ENCODE results near the gene TRIP11.

Gene TRIP11

GRCh38 chr14:92012121-92012748, 27.6 kb downstream of the TRIP11 start:
- no peak overlapping the region for H3K9ac ChIP-seq
- H4K20me1 ChIP-seq = peaks cover 17% of the 10 kb centered on the region; the same call in 1 of the 2 replicates
- peaks cover 93% of the 10 kb centered on the region for H3K36me3 ChIP-seq
- H3K27ac ChIP-seq = no peak overlapping the region
- no peaks in the 10 kb centered on the region for H3K9me3 ChIP-seq
- H3K27me3 ChIP-seq = no peaks in the 10 kb centered on the region
- H3K4me2 ChIP-seq = no peak overlapping the region
- H3K4me1 ChIP-seq = no peaks in the 10 kb centered on the region
- TF ChIP-seq Cebpa-rat (IDR thresholded peaks at IDR 0.05) = no peak
- no peak overlapping the region for H3K4me3 ChIP-seq

- H3K9me3 ChIP-seq = no peaks in the 10 kb centered on the region
- peaks cover 17% of the 10 kb centered on the region; the same call in 1 of the 2 replicates for H4K20me1 ChIP-seq
- no peaks in the 10 kb centered on the region for H3K27me3 ChIP-seq
- no peak for TF ChIP-seq Cebpa-rat (IDR thresholded peaks at IDR 0.05)
- H3K4me3 ChIP-seq = no peak overlapping the region
- H3K36me3 ChIP-seq = peaks cover 94% of the 10 kb centered on the region
- no peak overlapping the region for H3K27ac ChIP-seq
- H3K4me1 ChIP-seq = no peaks in the 10 kb centered on the region
- no peak overlapping the region for H3K9ac ChIP-seq
- no peak overlapping the region for H3K4me2 ChIP-seq
Observed at GRCh38 chr14:92010644-92011043, 29.2 kb downstream of the TRIP11 start.

- Histone ChIP-seq H3K4me3 (no peak overlapping the region), H3K27me3 (no peaks in the 10 kb centered on the region), H3K27ac (no peak overlapping the region), H3K4me2 (no peak overlapping the region), H4K20me1 (peaks cover 17% of the 10 kb centered on the region; the same call in 1 of the 2 replicates), H3K36me3 (peaks cover 94% of the 10 kb centered on the region), H3K9ac (no peak overlapping the region), H3K9me3 (no peaks in the 10 kb centered on the region), H3K4me1 (no peaks in the 10 kb centered on the region)
- no peak for TF ChIP-seq Cebpa-rat (IDR thresholded peaks at IDR 0.05)
Observed at GRCh38 chr14:92009604-92010003, 30.3 kb downstream of the TRIP11 start.

GRCh38 chr14:92005019-92005418, 34.8 kb downstream of the TRIP11 start:
- peaks cover 87% of the 10 kb centered on the region for H3K36me3 ChIP-seq
- TF ChIP-seq Cebpa-rat (IDR thresholded peaks at IDR 0.05) = no peak
- no peak overlapping the region for H3K4me3 ChIP-seq
- no peaks in the 10 kb centered on the region for H3K4me1 ChIP-seq
- H3K9ac ChIP-seq = no peak overlapping the region
- H3K27ac ChIP-seq = no peak overlapping the region
- no peaks in the 10 kb centered on the region for H3K27me3 ChIP-seq
- no peaks in the 10 kb centered on the region for H4K20me1 ChIP-seq
- no peaks in the 10 kb centered on the region for H3K9me3 ChIP-seq
- no peak overlapping the region for H3K4me2 ChIP-seq

GRCh38 chr14:92004062-92004461, 35.8 kb downstream of the TRIP11 start:
- Histone ChIP-seq H3K36me3 (peaks cover 85% of the 10 kb centered on the region), H4K20me1 (no peaks in the 10 kb centered on the region), H3K4me1 (peaks cover 7% of the 10 kb centered on the region), H3K4me3 (no peak overlapping the region), H3K27ac (no peak overlapping the region), H3K9ac (no peak overlapping the region), H3K27me3 (no peaks in the 10 kb centered on the region), H3K4me2 (no peak overlapping the region), H3K9me3 (no peaks in the 10 kb centered on the region)
- TF ChIP-seq Cebpa-rat (IDR thresholded peaks at IDR 0.05) = no peak

- Histone ChIP-seq H3K36me3 (peaks cover 66% of the 10 kb centered on the region), H3K4me1 (peaks cover 12% of the 10 kb centered on the region), H3K27me3 (no peaks in the 10 kb centered on the region), H3K9me3 (no peaks in the 10 kb centered on the region), H3K9ac (no peak overlapping the region), H4K20me1 (peaks cover 6% of the 10 kb centered on the region), H3K27ac (0 out of 2 replicates have a peak overlapping the region, but pooled peaks have one; percentile 23), H3K4me3 (no peak overlapping the region), H3K4me2 (peak overlapping the region; percentile 37)
- peak; percentile 93; the same call in 1 of the 2 replicates for TF ChIP-seq Cebpa-rat (IDR thresholded peaks at IDR 0.05)
Observed at GRCh38 chr14:91998667-91999570, 40.9 kb downstream of the TRIP11 start.

- Histone ChIP-seq H3K9ac (no peak overlapping the region), H3K4me3 (no peak overlapping the region), H3K4me2 (no peak overlapping the region), H3K9me3 (no peaks in the 10 kb centered on the region), H3K36me3 (peaks cover 66% of the 10 kb centered on the region), H4K20me1 (peaks cover 6% of the 10 kb centered on the region), H3K4me1 (peaks cover 12% of the 10 kb centered on the region), H3K27me3 (no peaks in the 10 kb centered on the region), H3K27ac (no peak overlapping the region)
- TF ChIP-seq Cebpa-rat (IDR thresholded peaks at IDR 0.05) = no peak
Observed at GRCh38 chr14:91997492-91997891, 42.4 kb downstream of the TRIP11 start.

GRCh38 chr14:91996948-91997371, 42.9 kb downstream of the TRIP11 start:
- Histone ChIP-seq H4K20me1 (peaks cover 6% of the 10 kb centered on the region), H3K4me1 (peaks cover 12% of the 10 kb centered on the region), H3K4me3 (no peak overlapping the region), H3K9ac (no peak overlapping the region), H3K4me2 (no peak overlapping the region), H3K9me3 (no peaks in the 10 kb centered on the region), H3K27ac (no peak overlapping the region), H3K27me3 (no peaks in the 10 kb centered on the region), H3K36me3 (peaks cover 71% of the 10 kb centered on the region)
- no peak for TF ChIP-seq Cebpa-rat (IDR thresholded peaks at IDR 0.05)

- H3K9ac ChIP-seq = no peak overlapping the region
- no peaks in the 10 kb centered on the region for H4K20me1 ChIP-seq
- no peak overlapping the region for H3K4me2 ChIP-seq
- H3K27ac ChIP-seq = no peak overlapping the region
- TF ChIP-seq Cebpa-rat (IDR thresholded peaks at IDR 0.05) = no peak
- no peaks in the 10 kb centered on the region for H3K4me1 ChIP-seq
- no peak overlapping the region for H3K4me3 ChIP-seq
- H3K9me3 ChIP-seq = no peaks in the 10 kb centered on the region
- H3K36me3 ChIP-seq = peaks cover 87% of the 10 kb centered on the region
- H3K27me3 ChIP-seq = no peaks in the 10 kb centered on the region
Observed at GRCh38 chr14:91987192-91987591, 52.7 kb downstream of the TRIP11 start.

Data from BLaER1 (cell line).